Tibial artery (tissue), 4 donors: ENCODE data around the gene SMC1B.
"Not testable (repeated sequence)": the region's sequence is repeated elsewhere in the genome, so short reads cannot be mapped to it uniquely, and the experiment has no call there.

ENCODE experiments used
- DNase-seq, 2 donors: peaks; one replicate each; pipeline ENCODE4 v3.0.0-alpha.2; 2019
- H3K27ac ChIP-seq, 2 donors: fragments of 200-600 bp; sonication (generic) in 1 of 2; 1 replicate in 1 of 2; 2 replicates in 1 of 2; pipeline ENCODE4 v1.5.1; 2018 to 2019; ENCODE audit warnings: mild to moderate bottlenecking in 1 of 2
- H3K27me3 ChIP-seq, 2 donors: fragments of 200-600 bp; sonication (generic) in 1 of 2; one replicate each; pipeline versions ENCODE4 v1.5.1 to v1.6.0; 2016 to 2019
- H3K36me3 ChIP-seq, 3 donors: fragments of 200-600 bp; sonication (generic) in 2 of 3; one replicate each; pipeline ENCODE4 v1.5.1; 2016 to 2019; ENCODE audit warnings: mild to moderate bottlenecking in 2 of 3
- H3K4me1 ChIP-seq, 4 donors: fragments of 200-600 bp; sonication (generic) in 2 of 4; 1 replicate in 3 of 4; 2 replicates in 1 of 4; pipeline ENCODE4 v1.5.1; 2016 to 2019
- H3K4me3 ChIP-seq, 2 donors: fragments of 200-600 bp; sonication (generic) in 1 of 2; 1 replicate in 1 of 2; 2 replicates in 1 of 2; pipeline ENCODE4 v1.5.1; 2018 to 2019; ENCODE audit warnings: mild to moderate bottlenecking in 2 of 2
- H3K9me3 ChIP-seq, 3 donors: fragments of 200-600 bp; sonication (generic) in 1 of 3; one replicate each; pipeline ENCODE4 v1.5.1; 2016 to 2019
- CTCF ChIP-seq, 2 experiments: fragments of 200-600 bp in 1 of 2; fragments of 450-650 bp in 1 of 2; IDR thresholded peaks; one replicate each; pipeline ENCODE4 v1.5.1; 2017 to 2019; ENCODE audit warnings: antibody characterized with exemption in 2 of 2, mild to moderate bottlenecking in 1 of 2, moderate library complexity in 1 of 2
- intact Hi-C: fragments of 100-400 bp; cut with DNase I; formaldehyde crosslinking; loops from one replicate; pipeline ENCODE4 v1.15.0; 2023; ENCODE audit warnings: low total_unique reads

SMC1B gene

GRCh38 chr22:45448431-45448830 lies 35.0 kb upstream of the SMC1B start:
- H3K4me3 ChIP-seq = no peak overlapping the region
- DNase-seq = peak; percentile 88 to 96
- no peaks in the 10 kb centered on the region for H3K9me3 ChIP-seq
- no peaks in the 10 kb centered on the region for H3K27me3 ChIP-seq
- intact Hi-C loops = no loop called here
- H3K36me3 ChIP-seq = no peaks in the 10 kb centered on the region
- peak overlapping the region; percentile 26 to 37 for H3K27ac ChIP-seq
- no peak for TF ChIP-seq CTCF (IDR thresholded peaks at IDR 0.05)
- peaks cover 0 to 60% (median 36%) of the 10 kb centered on the region in 4 donors for H3K4me1 ChIP-seq

GRCh38 chr22:45447596-45447995 lies 34.2 kb upstream of the SMC1B start:
- intact Hi-C loops, H3K36me3 ChIP-seq, DNase-seq, H3K9me3 ChIP-seq, H3K27me3 ChIP-seq, H3K4me3 ChIP-seq: not testable (repeated sequence)
- H3K4me1 ChIP-seq = peaks cover 0 to 52% (median 36%) of the 10 kb centered on the region in 4 donors
- peak overlapping the region in 1 of 2 donors; percentile 37 for H3K27ac ChIP-seq

- intact Hi-C loops = no loop called here
- H3K4me3 ChIP-seq = no peak overlapping the region
- H3K36me3 ChIP-seq = no peaks in the 10 kb centered on the region
- no peak for TF ChIP-seq CTCF (IDR thresholded peaks at IDR 0.05)
- peaks cover 0 to 41% (median 28%) of the 10 kb centered on the region in 4 donors for H3K4me1 ChIP-seq
- H3K9me3 ChIP-seq = no peaks in the 10 kb centered on the region
- H3K27ac ChIP-seq = peak overlapping the region in 1 of 2 donors; percentile 1
- no peak for DNase-seq
- H3K27me3 ChIP-seq = no peaks in the 10 kb centered on the region
Measured at GRCh38 chr22:45446216-45446615, 32.8 kb upstream of the SMC1B start.

GRCh38 chr22:45445031-45445710 lies 31.8 kb upstream of the SMC1B start:
- Histone ChIP-seq H3K27me3 (no peaks in the 10 kb centered on the region), H3K4me1 (peaks cover 0 to 36% (median 22%) of the 10 kb centered on the region in 4 donors), H3K27ac (no peak overlapping the region), H3K9me3 (no peaks in the 10 kb centered on the region), H3K4me3 (no peak overlapping the region), H3K36me3 (no peaks in the 10 kb centered on the region)
- TF ChIP-seq CTCF (IDR thresholded peaks at IDR 0.05) = no peak
- intact Hi-C loops = no loop called here
- no peak for DNase-seq

- Histone ChIP-seq H3K4me3 (no peak overlapping the region), H3K36me3 (no peaks in the 10 kb centered on the region), H3K9me3 (no peaks in the 10 kb centered on the region), H3K27me3 (no peaks in the 10 kb centered on the region), H3K4me1 (peaks cover 0 to 26% (median 15%) of the 10 kb centered on the region in 4 donors), H3K27ac (no peak overlapping the region)
- DNase-seq = no peak
- TF ChIP-seq CTCF (IDR thresholded peaks at IDR 0.05) = no peak
- intact Hi-C loops = no loop called here
Measured at GRCh38 chr22:45444168-45444567, 30.8 kb upstream of the SMC1B start.

- H3K9me3 ChIP-seq = no peaks in the 10 kb centered on the region
- intact Hi-C loops = loop anchor here (2.0 kb wide), 1 partner anchor 111 kb away; no protein-coding TSS in a partner anchor
- peak overlapping the region; percentile 33 to 43 for H3K27ac ChIP-seq
- H3K4me3 ChIP-seq = no peak overlapping the region
- H3K4me1 ChIP-seq = peaks cover 0 to 8% (median 3%) of the 10 kb centered on the region in 4 donors
- H3K36me3 ChIP-seq = no peaks in the 10 kb centered on the region
- no peak for DNase-seq
- no peaks in the 10 kb centered on the region for H3K27me3 ChIP-seq
- TF ChIP-seq CTCF (IDR thresholded peaks at IDR 0.05) = no peak
Measured at GRCh38 chr22:45442116-45442515, 28.7 kb upstream of the SMC1B start.
